Activated CD4-positive, alpha-beta memory T cell treated with anti-CD3 and anti-CD28 coated beads, Interleukin-2, amount 10 ng/mL, durations not matched to agents 7 days and 5 days (primary cell): ENCODE measurements around the gene LMX1B. TPM values are rescaled to one million over a fixed set of nuclear protein-coding genes. Genes with fewer than 3 reads are reported as not detected.

Source experiments
- CTCF ChIA-PET: fragments of 350-600 bp; sonication (Branson Sonifier 250); formaldehyde crosslinking; loops from one replicate; lab custom pipeline; 2021; ENCODE audit warnings: antibody characterized with exemption, inconsistent platforms; lab: Charles Lee
- POLR2A ChIA-PET: fragments of 350-600 bp; sonication (Branson Sonifier 250); formaldehyde crosslinking; loops from one replicate; lab custom pipeline; 2021; ENCODE audit warnings: antibody characterized with exemption; lab: Charles Lee
- DNase-seq: peaks from one replicate; pipeline ENCODE4 v3.0.0-alpha.2; 2020
- H3K27ac Mint-ChIP-seq: one replicate; pipeline ENCODE4 v1.8.0; 2021; ENCODE audit warnings: mild to moderate bottlenecking, mixed read lengths
- H3K27me3 Mint-ChIP-seq: one replicate; pipeline ENCODE4 v1.8.0; 2021; ENCODE audit warnings: mixed read lengths
- H3K36me3 Mint-ChIP-seq: one replicate; pipeline ENCODE4 v1.8.0; 2021; ENCODE audit warnings: low read depth, mixed read lengths
- H3K4me1 Mint-ChIP-seq: one replicate; pipeline ENCODE4 v1.8.0; 2021; ENCODE audit warnings: mixed read lengths
- H3K4me3 Mint-ChIP-seq: one replicate; pipeline ENCODE4 v1.8.0; 2021; ENCODE audit warnings: mild to moderate bottlenecking, mixed read lengths
- H3K9me3 Mint-ChIP-seq: one replicate; pipeline ENCODE4 v1.8.0; 2021; ENCODE audit warnings: mixed read lengths
- total RNA-seq, 2 experiments: library from RNA; stranded (reverse); gene quantifications; one replicate each; pipeline ENCODE4 v1.2.3, GENCODE V29; 2021

The LMX1B gene
- total RNA-seq, 2 experiments from 2014 or later, result not detected

DNA sequence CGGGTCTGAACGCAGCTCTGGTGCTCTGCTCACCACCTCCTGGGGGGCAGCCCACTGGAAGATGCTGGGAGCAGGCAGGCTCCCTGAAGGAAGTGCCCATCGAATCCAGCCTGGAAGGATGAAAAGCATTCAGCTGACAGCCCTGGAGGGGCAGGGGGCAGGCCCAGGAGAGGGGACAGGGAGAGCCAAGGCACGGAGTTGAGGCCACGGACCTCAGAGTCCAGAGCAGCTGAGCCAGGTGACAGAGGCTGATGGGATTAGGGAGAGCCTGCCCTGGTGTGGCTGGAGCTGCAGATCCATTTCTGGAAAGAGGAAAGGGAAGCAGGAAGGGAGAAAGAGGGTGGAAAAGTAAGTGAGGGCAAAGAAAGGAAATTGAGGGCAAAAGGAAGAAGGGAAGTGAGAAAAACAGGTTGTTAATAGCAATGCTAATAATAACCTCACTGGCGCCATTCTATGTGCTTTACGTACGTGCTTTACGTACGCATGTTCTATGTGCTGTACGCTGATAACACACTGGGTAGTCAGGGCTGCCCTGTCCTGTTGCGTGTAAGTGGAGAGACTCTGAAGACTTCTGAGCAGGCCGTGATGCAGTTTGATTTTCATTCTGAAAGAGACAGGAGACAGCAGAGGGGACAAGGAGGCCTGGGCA, 52.6 kb downstream of the LMX1B start:
- no peak overlapping the region for H3K27ac Mint-ChIP-seq
- H3K4me3 Mint-ChIP-seq, result no peak overlapping the region
- CTCF ChIA-PET, result interaction anchor here (1.2 kb wide), 1 partner anchor 39 kb away, joined by 4 read pairs; no protein-coding TSS in a partner anchor
- H3K27me3 Mint-ChIP-seq, result peaks cover 16% of the 10 kb centered on the region
- no peaks in the 10 kb centered on the region for H3K9me3 Mint-ChIP-seq
- DNase-seq, result no peak
- POLR2A ChIA-PET, result no interaction called here
- H3K4me1 Mint-ChIP-seq, result no peaks in the 10 kb centered on the region
- no peaks in the 10 kb centered on the region for H3K36me3 Mint-ChIP-seq

- ChIA-PET CTCF (interaction anchor here (0.7 to 2.3 kb wide), 3 partner anchors 23 to 176 kb away, joined by 4 to 6 read pairs (median 4); no protein-coding TSS in a partner anchor), POLR2A (no interaction called here)
- no peaks in the 10 kb centered on the region for H3K36me3 Mint-ChIP-seq
- no peaks in the 10 kb centered on the region for H3K4me1 Mint-ChIP-seq
- H3K9me3 Mint-ChIP-seq, result no peaks in the 10 kb centered on the region
- H3K4me3 Mint-ChIP-seq, result no peak overlapping the region
- peaks cover 22% of the 10 kb centered on the region for H3K27me3 Mint-ChIP-seq
- H3K27ac Mint-ChIP-seq, result no peak overlapping the region
- no peak for DNase-seq
These were observed 53.7 kb downstream of the LMX1B start for GRCh38 chr9:126667190-126668055.

- H3K27ac Mint-ChIP-seq, result no peak overlapping the region
- POLR2A ChIA-PET, result no interaction called here
- DNase-seq, result no peak
- no peaks in the 10 kb centered on the region for H3K36me3 Mint-ChIP-seq
- CTCF ChIA-PET, result interaction anchor here (0.7 to 2.3 kb wide), 2 partner anchors 22 to 176 kb away, joined by 4 to 6 read pairs; no protein-coding TSS in a partner anchor
- H3K4me1 Mint-ChIP-seq, result no peaks in the 10 kb centered on the region
- no peak overlapping the region for H3K4me3 Mint-ChIP-seq
- H3K9me3 Mint-ChIP-seq, result no peaks in the 10 kb centered on the region
- peaks cover 26% of the 10 kb centered on the region for H3K27me3 Mint-ChIP-seq
These were observed 54.3 kb downstream of the LMX1B start for GRCh38 chr9:126668058-126668457.

DNA sequence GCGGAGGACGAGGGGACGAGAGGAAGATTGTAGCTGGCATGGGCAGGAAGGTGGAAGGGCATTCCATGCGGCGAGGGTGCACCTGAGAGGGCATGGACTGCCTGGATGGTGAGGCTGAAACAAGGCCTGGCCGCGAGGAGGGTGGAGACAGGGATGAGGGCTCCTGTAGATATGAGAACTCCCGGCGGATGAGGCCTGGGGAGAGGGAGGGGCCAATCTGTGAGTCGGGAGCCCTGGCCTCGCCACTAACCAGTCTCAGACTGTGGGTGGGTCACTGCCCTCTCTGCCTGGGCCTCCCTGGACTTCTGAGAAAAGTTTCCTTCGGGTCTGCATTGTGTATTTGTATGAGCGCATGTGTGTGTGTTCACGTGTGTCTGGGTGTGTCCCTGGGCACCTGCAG, 55.4 kb downstream of the LMX1B start:
- Mint-ChIP-seq H3K9me3 (no peaks in the 10 kb centered on the region), H3K4me3 (no peak overlapping the region), H3K27ac (no peak overlapping the region), H3K4me1 (no peaks in the 10 kb centered on the region), H3K36me3 (no peaks in the 10 kb centered on the region), H3K27me3 (peaks cover 35% of the 10 kb centered on the region)
- CTCF ChIA-PET, result interaction anchor here (2.3 kb wide), 1 partner anchor 21 kb away, joined by 6 read pairs; no protein-coding TSS in a partner anchor
- POLR2A ChIA-PET, result no interaction called here
- DNase-seq, result no peak

- H3K4me3 Mint-ChIP-seq, result no peak overlapping the region
- H3K27me3 Mint-ChIP-seq, result peaks cover 42% of the 10 kb centered on the region
- no peaks in the 10 kb centered on the region for H3K9me3 Mint-ChIP-seq
- POLR2A ChIA-PET, result no interaction called here
- no peak overlapping the region for H3K27ac Mint-ChIP-seq
- no peaks in the 10 kb centered on the region for H3K4me1 Mint-ChIP-seq
- CTCF ChIA-PET, result no interaction called here
- no peaks in the 10 kb centered on the region for H3K36me3 Mint-ChIP-seq
- DNase-seq, result no peak
These were observed 56.5 kb downstream of the LMX1B start for GRCh38 chr9:126670270-126670669.

- ChIA-PET POLR2A (no interaction called here), CTCF (no interaction called here)
- Mint-ChIP-seq H3K4me3 (no peak overlapping the region), H3K36me3 (no peaks in the 10 kb centered on the region), H3K9me3 (no peaks in the 10 kb centered on the region), H3K27me3 (peaks cover 38% of the 10 kb centered on the region), H3K27ac (no peak overlapping the region), H3K4me1 (peaks cover 4% of the 10 kb centered on the region)
- no peak for DNase-seq
These were observed 57.7 kb downstream of the LMX1B start for GRCh38 chr9:126671381-126671831.

GRCh38 chr9:126671983-126672382, 58.3 kb downstream of the LMX1B start:
- Mint-ChIP-seq H3K27ac (no peak overlapping the region), H3K4me3 (no peak overlapping the region), H3K4me1 (peaks cover 4% of the 10 kb centered on the region), H3K27me3 (peaks cover 40% of the 10 kb centered on the region), H3K9me3 (no peaks in the 10 kb centered on the region), H3K36me3 (no peaks in the 10 kb centered on the region)
- DNase-seq, result no peak
- ChIA-PET CTCF (no interaction called here), POLR2A (no interaction called here)

DNA sequence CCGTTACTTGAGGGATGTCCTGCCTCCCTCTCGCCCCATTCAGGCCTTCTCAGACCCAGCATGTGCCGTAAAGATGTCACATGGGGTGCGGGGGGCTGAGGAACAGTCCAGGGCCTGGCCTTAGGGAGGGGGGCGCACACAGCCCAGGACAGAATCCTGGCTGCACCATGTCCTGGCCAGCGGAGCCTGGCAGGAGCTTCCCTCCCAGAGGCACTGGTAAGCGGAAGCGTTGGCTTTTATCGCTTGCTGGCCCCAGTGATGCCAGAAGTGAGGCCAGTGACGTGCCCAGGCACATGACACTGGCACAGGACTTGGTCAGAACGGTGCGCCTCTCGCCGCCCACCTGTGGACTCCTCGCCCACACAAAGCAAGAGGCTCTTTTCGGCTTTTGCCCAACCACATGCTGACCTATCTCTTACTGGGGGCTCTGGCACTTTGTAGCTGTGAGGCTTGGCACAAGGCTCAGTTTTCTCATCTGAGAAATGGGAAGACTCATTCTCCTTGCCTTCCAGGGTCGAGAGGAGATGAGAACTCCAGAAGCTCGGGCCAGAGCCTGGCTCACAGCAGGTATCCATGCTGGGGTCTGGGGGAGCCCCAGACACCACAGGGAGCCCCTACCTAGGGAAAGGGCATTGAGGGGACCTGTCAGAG, 59.0 kb downstream of the LMX1B start:
- no peaks in the 10 kb centered on the region for H3K36me3 Mint-ChIP-seq
- ChIA-PET CTCF (interaction anchor here (1.4 kb wide), 1 partner anchor 14 kb away, joined by 3 read pairs; no protein-coding TSS in a partner anchor), POLR2A (no interaction called here)
- H3K4me1 Mint-ChIP-seq, result peaks cover 4% of the 10 kb centered on the region
- H3K27me3 Mint-ChIP-seq, result peaks cover 48% of the 10 kb centered on the region
- no peaks in the 10 kb centered on the region for H3K9me3 Mint-ChIP-seq
- no peak for DNase-seq
- H3K4me3 Mint-ChIP-seq, result no peak overlapping the region
- H3K27ac Mint-ChIP-seq, result no peak overlapping the region

DNA sequence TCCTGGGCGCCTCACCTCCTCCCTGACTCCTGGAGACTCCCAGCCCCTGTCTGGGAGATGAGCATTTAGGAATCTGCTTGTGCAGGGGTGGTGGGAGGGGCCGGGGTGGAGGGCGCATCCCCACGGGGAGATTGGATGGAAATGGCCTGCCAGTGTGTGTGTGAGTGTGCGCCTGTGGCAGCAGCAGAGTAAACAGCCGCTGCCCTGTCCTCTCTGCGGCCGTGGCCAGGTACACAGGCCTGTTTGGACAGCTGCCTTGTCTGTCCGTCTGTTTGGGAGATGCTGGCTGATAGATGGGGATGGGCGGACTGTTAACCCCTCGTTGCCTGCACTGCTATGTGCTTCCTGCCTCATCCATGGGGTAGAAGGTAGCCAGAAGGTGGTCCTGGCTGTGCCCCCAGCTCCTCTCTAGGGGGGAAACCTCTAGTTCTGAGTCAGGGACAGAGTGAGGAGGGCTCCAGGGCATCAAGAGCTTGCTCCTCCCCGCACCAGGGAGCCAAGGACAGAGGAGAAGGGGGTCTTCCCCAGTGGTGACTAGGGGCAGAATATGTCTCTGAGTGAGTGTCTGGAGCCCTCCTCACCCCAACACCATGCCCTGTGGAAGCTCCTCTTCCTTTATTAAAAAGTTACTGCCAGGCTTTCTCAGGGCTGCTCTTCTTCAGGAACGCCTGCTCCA, 60.1 kb downstream of the LMX1B start:
- CTCF ChIA-PET, result interaction anchor here (1.1 to 1.4 kb wide), 2 partner anchors 13 to 33 kb away, joined by 3 read pairs; no protein-coding TSS in a partner anchor
- H3K27me3 Mint-ChIP-seq, result peaks cover 55% of the 10 kb centered on the region
- H3K4me1 Mint-ChIP-seq, result peaks cover 4% of the 10 kb centered on the region
- no peaks in the 10 kb centered on the region for H3K9me3 Mint-ChIP-seq
- POLR2A ChIA-PET, result no interaction called here
- no peaks in the 10 kb centered on the region for H3K36me3 Mint-ChIP-seq
- DNase-seq, result no peak
- H3K4me3 Mint-ChIP-seq, result no peak overlapping the region
- H3K27ac Mint-ChIP-seq, result no peak overlapping the region

GRCh38 chr9:126674365-126675146, 60.8 kb downstream of the LMX1B start:
- Mint-ChIP-seq H3K9me3 (no peaks in the 10 kb centered on the region), H3K27ac (no peak overlapping the region), H3K4me3 (no peak overlapping the region), H3K36me3 (no peaks in the 10 kb centered on the region), H3K27me3 (peaks cover 62% of the 10 kb centered on the region), H3K4me1 (peaks cover 4% of the 10 kb centered on the region)
- POLR2A ChIA-PET, result no interaction called here
- no peak for DNase-seq
- CTCF ChIA-PET, result interaction anchor here (1.1 kb wide), 1 partner anchor 32 kb away, joined by 3 read pairs; no protein-coding TSS in a partner anchor

GRCh38 chr9:126675147-126675467, 61.4 kb downstream of the LMX1B start:
- H3K36me3 Mint-ChIP-seq, result no peaks in the 10 kb centered on the region
- H3K4me1 Mint-ChIP-seq, result peaks cover 4% of the 10 kb centered on the region
- no peak overlapping the region for H3K27ac Mint-ChIP-seq

More at GRCh38 chr9:126675147-126675467, 61.4 kb downstream of the LMX1B start:
- ChIA-PET POLR2A (no interaction called here), CTCF (no interaction called here)
- no peak overlapping the region for H3K4me3 Mint-ChIP-seq
- H3K27me3 Mint-ChIP-seq, result peaks cover 66% of the 10 kb centered on the region
- H3K9me3 Mint-ChIP-seq, result no peaks in the 10 kb centered on the region
- DNase-seq, result no peak
